Measurements from ENCODE around the gene GLCE.
"Not testable (repeated sequence)": the region's sequence is repeated elsewhere in the genome, so short reads cannot be mapped to it uniquely, and the experiment has no call there.

GLCE gene

GRCh38 chr15:69302087-69302486 is 141.7 kb downstream of the GLCE start:
- DNase-seq: not testable (repeated sequence)

GRCh38 chr15:69302929-69303328 is 142.5 kb downstream of the GLCE start:
- DNase-seq: no peak

GRCh38 chr15:69303337-69304181 is 143.1 kb downstream of the GLCE start:
- no peak for DNase-seq

GRCh38 chr15:69304182-69304545 is 143.7 kb downstream of the GLCE start:
- DNase-seq: peak; percentile 80 to 86

- peak; percentile 86 to 95 for DNase-seq
These were observed 144.9 kb downstream of the GLCE start for GRCh38 chr15:69305204-69305931.

GRCh38 chr15:69305933-69306568 is 145.6 kb downstream of the GLCE start:
- no peak for DNase-seq

- DNase-seq: no peak
These were observed 147.5 kb downstream of the GLCE start for GRCh38 chr15:69307939-69308338.

GRCh38 chr15:69308949-69309348 is 148.5 kb downstream of the GLCE start:
- DNase-seq: no peak

- DNase-seq: no peak
These were observed 150.9 kb downstream of the GLCE start for GRCh38 chr15:69311319-69311721.

GRCh38 chr15:69313432-69314000 is 153.1 kb downstream of the GLCE start:
- no peak for DNase-seq

GRCh38 chr15:69314131-69314530 is 153.7 kb downstream of the GLCE start:
- no peak for DNase-seq

GRCh38 chr15:69314736-69315135 is 154.3 kb downstream of the GLCE start:
- DNase-seq: no peak

GRCh38 chr15:69315402-69316110 is 155.1 kb downstream of the GLCE start:
- DNase-seq: no peak

- DNase-seq: peak; percentile 51 to 70
These were observed 155.9 kb downstream of the GLCE start for GRCh38 chr15:69316291-69316690.

GRCh38 chr15:69317392-69317841 is 157.0 kb downstream of the GLCE start:
- no peak for DNase-seq

- no peak for DNase-seq
These were observed 157.6 kb downstream of the GLCE start for GRCh38 chr15:69318033-69318432.

- no peak for DNase-seq
These were observed 159.2 kb downstream of the GLCE start for GRCh38 chr15:69319384-69320375.

GRCh38 chr15:69320977-69321554 is 160.6 kb downstream of the GLCE start:
- DNase-seq: peak; percentile 65 to 86
